ENCODE measurements around the gene XPO4.

The XPO4 gene

GRCh38 chr13:20826843-20827560 is 75.5 kb downstream of the XPO4 start:
- no peak for DNase-seq

- no peak for DNase-seq
Observed at GRCh38 chr13:20826301-20826700, 76.2 kb downstream of the XPO4 start.

- no peak for DNase-seq
Observed at GRCh38 chr13:20825477-20825875, 77.1 kb downstream of the XPO4 start.

GRCh38 chr13:20824762-20825476 is 77.6 kb downstream of the XPO4 start:
- no peak for DNase-seq

GRCh38 chr13:20823071-20823470 is 79.5 kb downstream of the XPO4 start:
- DNase-seq = no peak

GRCh38 chr13:20822406-20822805 is 80.1 kb downstream of the XPO4 start:
- DNase-seq = no peak

- DNase-seq = no peak
Observed at GRCh38 chr13:20819715-20820114, 82.8 kb downstream of the XPO4 start.

GRCh38 chr13:20815464-20815863 is 87.1 kb downstream of the XPO4 start:
- DNase-seq = no peak

GRCh38 chr13:20814224-20814910 is 88.2 kb downstream of the XPO4 start:
- no peak for DNase-seq

- DNase-seq = no peak
Observed at GRCh38 chr13:20812890-20813289, 89.7 kb downstream of the XPO4 start.

GRCh38 chr13:20810808-20811207 is 91.7 kb downstream of the XPO4 start:
- DNase-seq = no peak

GRCh38 chr13:20808874-20809273 is 93.7 kb downstream of the XPO4 start:
- DNase-seq = no peak

- DNase-seq = no peak
Observed at GRCh38 chr13:20803180-20803965, 99.2 kb downstream of the XPO4 start.

- no peak for DNase-seq
Observed at GRCh38 chr13:20801707-20802106, 100.8 kb downstream of the XPO4 start.

GRCh38 chr13:20799726-20800416 is 102.7 kb downstream of the XPO4 start:
- DNase-seq = no peak

GRCh38 chr13:20798027-20798426 is 104.5 kb downstream of the XPO4 start:
- DNase-seq = no peak

GRCh38 chr13:20796791-20797508 is 105.6 kb downstream of the XPO4 start:
- DNase-seq = no peak

GRCh38 chr13:20789665-20790064 is 112.9 kb downstream of the XPO4 start:
- DNase-seq = no peak

- no peak for DNase-seq
Observed at GRCh38 chr13:20788312-20788711, 114.2 kb downstream of the XPO4 start.

GRCh38 chr13:20787180-20787579 is 115.4 kb downstream of the XPO4 start:
- DNase-seq = no peak

- DNase-seq = no peak
Observed at GRCh38 chr13:20782116-20782708, 120.3 kb downstream of the XPO4 start.
